Ovary (tissue), 3 donors: ENCODE measurements around the gene PCDHB11.
"Not testable (repeated sequence)": the region's sequence is repeated elsewhere in the genome, so short reads cannot be mapped to it uniquely, and the experiment has no call there.

Source experiments
- CTCF ChIP-seq, 3 donors: fragments of 450-650 bp in 2 of 3; fragments of 200-600 bp in 1 of 3; IDR thresholded peaks; one replicate each; pipeline versions ENCODE4 v1.5.1 to v1.8.0; 2016 to 2022; ENCODE audit warnings: antibody characterized with exemption in 3 of 3, mild to moderate bottlenecking in 1 of 3
- POLR2A ChIP-seq: fragments of 450-650 bp; IDR thresholded peaks from one replicate; pipeline ENCODE4 v1.6.1; 2017; ENCODE audit warnings: antibody characterized with exemption, mild to moderate bottlenecking, moderate library complexity
- donor health status: DM: no; HTN: no; CAD: no.

- not testable (repeated sequence) for TF ChIP-seq CTCF (IDR thresholded peaks at IDR 0.05); POLR2A
Measured at GRCh38 chr5:141235922-141236321, 36.5 kb downstream of the PCDHB11 start.
